Left lung (tissue), 10 donors: ENCODE data around the gene UNKL. TPM values are rescaled to one million over a fixed set of nuclear protein-coding genes. Genes with fewer than 3 reads are reported as not detected.
A peak's percentile ranks its signal among the peaks of the same experiment; 100 is the strongest.

ENCODE experiments used
- ATAC-seq: fragments of 200-7000 bp; cut with Tn5 transposase; one replicate; pipeline ENCODE4 v1.9.1; 2020; ENCODE audit warnings: moderate library complexity
- DNase-seq, 4 donors: peaks; one replicate each; pipeline ENCODE4 v3.0.0-alpha.2; 2013 to 2020
- H3K27ac ChIP-seq, 2 donors: fragments of 200-600 bp; sonication (generic) in 1 of 2; one replicate each; pipeline versions ENCODE4 v1.5.0 to v1.8.0; 2020 to 2021
- H3K27me3 ChIP-seq, 2 donors: fragments of 200-600 bp; sonication (generic) in 1 of 2; one replicate each; pipeline versions ENCODE4 v1.5.0 to v1.8.0; 2020 to 2021
- H3K36me3 ChIP-seq, 2 donors: fragments of 200-600 bp; sonication (generic) in 1 of 2; one replicate each; pipeline versions ENCODE4 v1.5.0 to v1.8.0; 2020 to 2021
- H3K4me1 ChIP-seq, 2 donors: fragments of 200-600 bp; one replicate each; pipeline ENCODE4 v1.8.0; 2021
- H3K4me3 ChIP-seq, 2 donors: fragments of 200-600 bp; sonication (generic) in 1 of 2; one replicate each; pipeline versions ENCODE4 v1.5.0 to v1.8.0; 2020 to 2021; ENCODE audit warnings: mild to moderate bottlenecking in 1 of 2
- H3K9me3 ChIP-seq, 2 donors: fragments of 200-600 bp; sonication (generic) in 1 of 2; one replicate each; pipeline versions ENCODE4 v1.5.0 to v1.8.0; 2020 to 2021
- CTCF ChIP-seq, 2 donors: fragments of 200-600 bp; sonication (generic) in 1 of 2; IDR thresholded peaks; one replicate each; pipeline versions ENCODE4 v1.5.0 to v1.8.0; 2021; ENCODE audit warnings: antibody characterized with exemption in 2 of 2
- intact Hi-C, 2 donors: fragments of 100-400 bp; cut with DNase I; formaldehyde crosslinking; loops; one replicate each; pipeline versions ENCODE4 v1.11.2 to v1.14.2; 2022
- polyA plus RNA-seq, 6 donors: library from polyadenylated mRNA; unstranded; fragments of 120-200 nt; gene quantifications; one replicate each; pipeline ENCODE4 v1.2.1, GENCODE V29; 2013; ENCODE audit not compliant: insufficient read length in 6 of 6
- total RNA-seq, 2 donors: library from RNA; stranded (reverse); fragmentation: NEBNext Ultra II Directional; extraction: Animal tissue kit (Norgen Biotek cat#: 25700); gene quantifications; one replicate each; pipeline ENCODE4 v1.2.1, GENCODE V29; 2021
- donor health status: DM: no; HTN: yes; CAD: no.
- donor health status: DM: no; HTN: no; CAD: no.

The UNKL gene
- total and polyA plus RNA-seq, 8 donors, result 18.9 to 27.3 (median 20.8) TPM

- peaks cover 0 to 5% of the 10 kb centered on the region in 2 donors for H3K9me3 ChIP-seq
- ATAC-seq (no peak), DNase-seq (no peak)
- TF ChIP-seq CTCF (IDR thresholded peaks at IDR 0.05), result no peak
- no peak overlapping the region for H3K4me3 ChIP-seq
- H3K27me3 ChIP-seq, result peaks cover 34 to 71% of the 10 kb centered on the region in 2 donors
- peaks cover 5 to 37% of the 10 kb centered on the region in 2 donors for H3K4me1 ChIP-seq
- intact Hi-C loops, result no loop called here
- no peak overlapping the region for H3K27ac ChIP-seq
- H3K36me3 ChIP-seq, result no peaks in the 10 kb centered on the region
Measured at GRCh38 chr16:1335211-1335971, 79.1 kb downstream of the UNKL start.

GRCh38 chr16:1334739-1335138 lies 79.8 kb downstream of the UNKL start:
- H3K27ac ChIP-seq, result no peak overlapping the region
- peaks cover 34 to 72% of the 10 kb centered on the region in 2 donors for H3K27me3 ChIP-seq
- no peak for TF ChIP-seq CTCF (IDR thresholded peaks at IDR 0.05)
- H3K4me3 ChIP-seq, result no peak overlapping the region
- DNase-seq, result no peak
- no peak for ATAC-seq
- H3K9me3 ChIP-seq, result peaks cover 0 to 9% of the 10 kb centered on the region in 2 donors
- H3K36me3 ChIP-seq, result no peaks in the 10 kb centered on the region
- peaks cover 5 to 37% of the 10 kb centered on the region in 2 donors for H3K4me1 ChIP-seq
- intact Hi-C loops, result no loop called here

- ATAC-seq (no peak), DNase-seq (no peak)
- intact Hi-C loops, result no loop called here
- no peak for TF ChIP-seq CTCF (IDR thresholded peaks at IDR 0.05)
- no peak overlapping the region for H3K27ac ChIP-seq
- H3K36me3 ChIP-seq, result no peaks in the 10 kb centered on the region
- peaks cover 5 to 37% of the 10 kb centered on the region in 2 donors for H3K4me1 ChIP-seq
- H3K9me3 ChIP-seq, result peaks cover 0 to 9% of the 10 kb centered on the region in 2 donors
- H3K4me3 ChIP-seq, result peak overlapping the region in 1 of 2 donors; percentile 36
- peaks cover 34 to 72% of the 10 kb centered on the region in 2 donors for H3K27me3 ChIP-seq
Measured at GRCh38 chr16:1333854-1334700, 80.4 kb downstream of the UNKL start.

GRCh38 chr16:1333149-1333812 lies 81.2 kb downstream of the UNKL start, which contains the start of gene BAIAP3:
BAIAP3 (plus strand) TSS chr16:1333645; CDS start chr16:1338550, 4,905 bp downstream.
- peaks cover 34 to 72% of the 10 kb centered on the region in 2 donors for H3K27me3 ChIP-seq
- peak within 1 kb of the TSS in 1 of 2 donors; percentile 53 for H3K27ac ChIP-seq
- peaks cover 5 to 37% of the 10 kb centered on the region in 2 donors for H3K4me1 ChIP-seq
- TF ChIP-seq CTCF (IDR thresholded peaks at IDR 0.05), result no peak
- H3K36me3 ChIP-seq, result no peaks in the 10 kb centered on the region
- peaks cover 0 to 9% of the 10 kb centered on the region in 2 donors for H3K9me3 ChIP-seq
- no peak for DNase-seq
- peak within 1 kb of the TSS; percentile 7 to 36 for H3K4me3 ChIP-seq
- peak; percentile 78 for ATAC-seq
- intact Hi-C loops, result no loop called here
